WTC11 (cell line): ENCODE data around the gene NPTN. TPM values are rescaled to one million over a fixed set of nuclear protein-coding genes. Genes with fewer than 3 reads are reported as not detected.

Source experiments
- ATAC-seq: fragments of 200-7000 bp; cut with Tn5 transposase; 2 replicates; pipeline ENCODE4 v1.10.0; 2021; ENCODE audit warnings: mild to moderate bottlenecking, moderate library complexity
- CTCF ChIA-PET: fragments of 300-600 bp; sonication (Branson Sonifier 250); formaldehyde crosslinking; loops from one replicate; lab custom pipeline; 2021; ENCODE audit warnings: antibody characterized with exemption; lab: Charles Lee
- POLR2A ChIA-PET: fragments of 350-600 bp; sonication (Branson Sonifier 250); formaldehyde crosslinking; loops from one replicate; lab custom pipeline; 2021; ENCODE audit warnings: antibody characterized with exemption; lab: Charles Lee
- DNase-seq: peaks from one replicate; pipeline ENCODE4 v3.0.0; 2021; ENCODE audit warnings: low spot score
- H3K27ac Mint-ChIP-seq: 2 replicates; pipeline ENCODE4 v1.8.0; 2021; ENCODE audit warnings: mixed read lengths
- H3K27me3 Mint-ChIP-seq: 2 replicates; pipeline ENCODE4 v1.8.0; 2021; ENCODE audit warnings: low read depth, mild to moderate bottlenecking, moderate library complexity, mixed read lengths
- H3K36me3 Mint-ChIP-seq: 2 replicates; pipeline ENCODE4 v1.8.0; 2021; ENCODE audit warnings: mixed read lengths
- H3K4me1 Mint-ChIP-seq: 2 replicates; pipeline ENCODE4 v1.8.0; 2022; ENCODE audit warnings: mixed read lengths
- H3K4me3 Mint-ChIP-seq: 2 replicates; pipeline ENCODE4 v1.8.0; 2021; ENCODE audit warnings: mild to moderate bottlenecking, moderate library complexity, mixed read lengths
- H3K9me3 Mint-ChIP-seq: 2 replicates; pipeline ENCODE4 v1.8.0; 2021; ENCODE audit warnings: mixed read lengths
- ARID4B ChIP-seq: sonication (generic); formaldehyde crosslinking; IDR thresholded peaks from 2 replicates; pipeline ENCODE4 v1.8.0; 2023; ENCODE audit warnings: missing genetic modification reagents, mild to moderate bottlenecking, borderline replicate concordance
- CBFB ChIP-seq: sonication (generic); formaldehyde crosslinking; IDR thresholded peaks from 2 replicates; pipeline ENCODE4 v1.8.1; 2022; ENCODE audit warnings: mild to moderate bottlenecking, low read depth, missing genetic modification reagents
- FOXK1 ChIP-seq: sonication (generic); formaldehyde crosslinking; IDR thresholded peaks from 2 replicates; pipeline ENCODE4 v1.8.0; 2022; ENCODE audit warnings: mild to moderate bottlenecking, moderate library complexity, missing genetic modification reagents
- JUN ChIP-seq: sonication (generic); formaldehyde crosslinking; IDR thresholded peaks from 2 replicates; pipeline ENCODE4 v1.8.0; 2023; ENCODE audit warnings: mild to moderate bottlenecking, missing genetic modification reagents
- KAT7 ChIP-seq: sonication (generic); formaldehyde crosslinking; IDR thresholded peaks from 2 replicates; pipeline ENCODE4 v1.8.1; 2023; ENCODE audit warnings: missing genetic modification reagents, mild to moderate bottlenecking, borderline replicate concordance
- MYBL2 ChIP-seq: sonication (generic); formaldehyde crosslinking; IDR thresholded peaks from 2 replicates; pipeline ENCODE4 v1.8.1; 2023; ENCODE audit warnings: mild to moderate bottlenecking, moderate library complexity, missing genetic modification reagents
- NFE2L1 ChIP-seq: sonication (generic); formaldehyde crosslinking; IDR thresholded peaks from 2 replicates; pipeline ENCODE4 v1.8.1; 2023; ENCODE audit warnings: missing genetic modification reagents
- NR1H2 ChIP-seq: sonication (generic); formaldehyde crosslinking; IDR thresholded peaks from 2 replicates; pipeline ENCODE4 v1.9.0; 2021; ENCODE audit warnings: mild to moderate bottlenecking, moderate library complexity, missing genetic modification reagents
- SMAD3 ChIP-seq: sonication (generic); formaldehyde crosslinking; IDR thresholded peaks from 2 replicates; pipeline ENCODE4 v1.8.0; 2022; ENCODE audit warnings: missing genetic modification reagents, mild to moderate bottlenecking, borderline replicate concordance
- SMAD4 ChIP-seq: sonication (generic); formaldehyde crosslinking; IDR thresholded peaks from 2 replicates; pipeline ENCODE4 v1.8.0; 2022; ENCODE audit warnings: mild to moderate bottlenecking, missing genetic modification reagents
- SOX15 ChIP-seq: fragments of 250-450 bp; sonication (Bioruptor Pico); IDR thresholded peaks from 2 replicates; pipeline ENCODE4 v1.9.0; 2021; ENCODE audit warnings: mild to moderate bottlenecking
- SP1 ChIP-seq: sonication (generic); formaldehyde crosslinking; conservative IDR thresholded peaks from 2 replicates; pipeline ENCODE4 v1.8.1; 2022; ENCODE audit warnings: missing genetic modification reagents
- ZNF121 ChIP-seq: sonication (generic); formaldehyde crosslinking; IDR thresholded peaks from 2 replicates; pipeline ENCODE4 v1.8.0; 2023; ENCODE audit warnings: missing genetic modification reagents
- ZNF317 ChIP-seq: sonication (generic); formaldehyde crosslinking; IDR thresholded peaks from 2 replicates; pipeline ENCODE4 v1.8.1; 2023; ENCODE audit warnings: low read depth, mild to moderate bottlenecking, moderate library complexity, missing genetic modification reagents, borderline replicate concordance
- ZNF396 ChIP-seq: fragments of 250-450 bp; sonication (Bioruptor Pico); IDR thresholded peaks from 2 replicates; pipeline ENCODE4 v1.8.0; 2021; ENCODE audit warnings: mild to moderate bottlenecking, moderate library complexity, borderline replicate concordance
- total RNA-seq: library from RNA; stranded (reverse); gene quantifications from 3 replicates; pipeline ENCODE4 v1.2.3, GENCODE V29; 2021
- TF ChIP-seq, protein P1 (sequence below): fragments of 250-450 bp; sonication (Bioruptor Pico); conservative IDR thresholded peaks from 2 replicates; pipeline ENCODE4 v1.9.0; 2021; ENCODE audit warnings: mild to moderate bottlenecking
- TF ChIP-seq, protein P2 (sequence below): sonication (generic); formaldehyde crosslinking; IDR thresholded peaks from 2 replicates; pipeline ENCODE4 v1.8.0; 2022; ENCODE audit warnings: mild to moderate bottlenecking, missing genetic modification reagents
- TF ChIP-seq, protein P3 (sequence below): sonication (generic); formaldehyde crosslinking; IDR thresholded peaks from 2 replicates; pipeline ENCODE4 v1.8.1; 2022; ENCODE audit warnings: low read depth, mild to moderate bottlenecking, moderate library complexity, missing genetic modification reagents, borderline replicate concordance

Gene NPTN
- total RNA-seq, 1 experiment from 2014 or later, result 116 TPM

DNA sequence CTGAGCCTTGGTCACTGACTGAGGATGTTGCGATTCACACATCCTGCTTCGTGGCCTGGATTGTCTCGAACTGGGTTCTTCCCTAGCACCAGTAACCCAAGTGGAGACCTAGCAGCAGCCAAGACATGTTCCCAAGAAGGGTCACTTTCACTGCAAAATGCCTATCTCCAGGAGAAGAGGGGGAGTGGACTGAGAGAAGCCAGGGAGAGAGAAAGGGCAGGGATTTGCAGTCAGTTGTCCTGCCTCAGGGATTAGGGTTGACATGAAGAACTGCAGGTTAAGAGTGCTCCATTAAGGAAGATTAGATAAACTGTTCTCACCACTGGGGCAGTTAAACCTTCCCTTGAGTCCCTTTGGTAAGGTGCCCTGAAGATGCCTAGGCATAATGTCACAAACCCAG lies 45.3 kb upstream of the NPTN start (continued):
- TF ChIP-seq SOX15 (CRISPR knock-in tag) (no peak), MYBL2 (CRISPR knock-in tag) (no peak), ZNF396 (CRISPR knock-in tag) (no peak)

DNA sequence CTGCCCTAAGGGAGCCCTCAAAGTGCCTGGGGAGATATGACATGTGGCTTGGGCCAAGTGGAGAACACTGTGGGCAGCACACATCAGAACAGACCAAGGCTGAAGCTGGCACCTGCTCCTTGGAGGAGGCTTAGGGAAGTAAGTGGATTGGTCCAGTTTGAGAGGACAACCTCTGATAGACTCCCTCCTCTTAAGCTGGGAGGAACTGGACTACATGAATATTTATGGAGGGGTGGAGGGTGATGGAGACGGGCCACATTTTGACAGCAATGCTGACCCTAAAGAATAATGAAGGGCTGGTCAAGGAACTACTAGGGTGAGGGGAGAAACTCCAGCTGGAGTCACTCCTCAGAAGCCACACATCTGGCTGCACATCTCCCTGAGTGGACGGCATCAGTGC lies 44.5 kb upstream of the NPTN start:
- ChIA-PET CTCF (interaction anchor here (0.6 to 5.3 kb wide), 30 partner anchors 8 to 372 kb away, joined by 3 to 98 read pairs (median 5); partner anchors contain the start of genes INSYN1 and NPTN), POLR2A (no interaction called here)
- no peaks in the 10 kb centered on the region for H3K36me3 Mint-ChIP-seq
- H3K4me3 Mint-ChIP-seq, result no peak overlapping the region
- DNase-seq (no peak), ATAC-seq (no peak)
- no peak for TF ChIP-seq SP1 (CRISPR knock-in tag)
- TF ChIP-seq JUN, result no peak
- TF ChIP-seq, protein P1, sequence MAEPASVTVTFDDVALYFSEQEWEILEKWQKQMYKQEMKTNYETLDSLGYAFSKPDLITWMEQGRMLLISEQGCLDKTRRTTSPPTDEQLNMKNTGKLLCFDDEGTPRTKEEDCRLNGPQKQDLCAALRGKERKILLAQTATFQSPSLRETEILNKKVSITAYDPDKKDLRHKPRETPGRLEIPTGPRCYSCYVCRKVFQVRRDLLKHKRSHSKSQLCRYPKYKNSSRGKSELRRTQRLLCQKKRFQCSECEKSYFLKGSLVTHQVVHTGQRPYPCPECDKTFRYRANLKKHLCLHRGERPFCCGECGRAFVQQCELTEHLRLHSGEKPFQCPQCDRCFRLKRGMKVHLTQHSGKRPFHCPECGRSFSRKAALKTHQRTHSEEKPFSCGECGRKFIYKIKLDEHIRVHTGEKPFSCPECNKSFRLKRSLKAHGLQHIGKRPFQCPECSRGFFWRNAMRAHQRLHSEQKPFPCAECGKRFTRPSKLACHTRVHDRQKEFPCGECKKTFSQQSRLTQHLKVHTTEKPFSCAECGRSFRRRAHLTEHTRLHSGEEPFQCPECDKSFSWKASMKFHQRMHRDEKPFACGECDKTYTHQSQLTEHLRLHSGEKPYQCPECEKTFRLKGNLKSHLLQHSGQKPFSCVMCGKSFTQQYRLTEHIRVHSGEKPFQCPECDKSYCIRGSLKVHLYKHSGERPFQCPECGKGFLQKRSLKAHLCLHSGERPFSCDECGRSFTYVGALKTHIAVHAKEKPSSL (CRISPR knock-in tag), result no peak
- TF ChIP-seq, protein P2, sequence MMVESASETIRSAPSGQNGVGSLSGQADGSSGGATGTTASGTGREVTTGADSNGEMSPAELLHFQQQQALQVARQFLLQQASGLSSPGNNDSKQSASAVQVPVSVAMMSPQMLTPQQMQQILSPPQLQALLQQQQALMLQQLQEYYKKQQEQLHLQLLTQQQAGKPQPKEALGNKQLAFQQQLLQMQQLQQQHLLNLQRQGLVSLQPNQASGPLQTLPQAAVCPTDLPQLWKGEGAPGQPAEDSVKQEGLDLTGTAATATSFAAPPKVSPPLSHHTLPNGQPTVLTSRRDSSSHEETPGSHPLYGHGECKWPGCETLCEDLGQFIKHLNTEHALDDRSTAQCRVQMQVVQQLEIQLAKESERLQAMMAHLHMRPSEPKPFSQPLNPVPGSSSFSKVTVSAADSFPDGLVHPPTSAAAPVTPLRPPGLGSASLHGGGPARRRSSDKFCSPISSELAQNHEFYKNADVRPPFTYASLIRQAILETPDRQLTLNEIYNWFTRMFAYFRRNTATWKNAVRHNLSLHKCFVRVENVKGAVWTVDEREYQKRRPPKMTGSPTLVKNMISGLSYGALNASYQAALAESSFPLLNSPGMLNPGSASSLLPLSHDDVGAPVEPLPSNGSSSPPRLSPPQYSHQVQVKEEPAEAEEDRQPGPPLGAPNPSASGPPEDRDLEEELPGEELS (CRISPR knock-in tag), result no peak
- TF ChIP-seq KAT7 (CRISPR knock-in tag), result no peak
- no peak for TF ChIP-seq CBFB (CRISPR knock-in tag)
- TF ChIP-seq NFE2L1 (CRISPR knock-in tag), result no peak
- TF ChIP-seq ZNF121, result no peak
- no peak for TF ChIP-seq SMAD3 (CRISPR knock-in tag)
- no peak for TF ChIP-seq FOXK1 (CRISPR knock-in tag)
- TF ChIP-seq, protein P3, sequence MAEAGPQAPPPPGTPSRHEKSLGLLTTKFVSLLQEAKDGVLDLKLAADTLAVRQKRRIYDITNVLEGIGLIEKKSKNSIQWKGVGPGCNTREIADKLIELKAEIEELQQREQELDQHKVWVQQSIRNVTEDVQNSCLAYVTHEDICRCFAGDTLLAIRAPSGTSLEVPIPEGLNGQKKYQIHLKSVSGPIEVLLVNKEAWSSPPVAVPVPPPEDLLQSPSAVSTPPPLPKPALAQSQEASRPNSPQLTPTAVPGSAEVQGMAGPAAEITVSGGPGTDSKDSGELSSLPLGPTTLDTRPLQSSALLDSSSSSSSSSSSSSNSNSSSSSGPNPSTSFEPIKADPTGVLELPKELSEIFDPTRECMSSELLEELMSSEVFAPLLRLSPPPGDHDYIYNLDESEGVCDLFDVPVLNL, result no peak
- H3K4me1 Mint-ChIP-seq, result peaks cover 12% of the 10 kb centered on the region
- H3K27me3 Mint-ChIP-seq, result no peaks in the 10 kb centered on the region; the same call in 1 of the 2 replicates
- no peak overlapping the region for H3K27ac Mint-ChIP-seq
- no peaks in the 10 kb centered on the region for H3K9me3 Mint-ChIP-seq

- Mint-ChIP-seq H3K27me3 (no peaks in the 10 kb centered on the region; the same call in 1 of the 2 replicates), H3K27ac (no peak overlapping the region), H3K4me3 (no peak overlapping the region), H3K9me3 (no peaks in the 10 kb centered on the region), H3K4me1 (peaks cover 12% of the 10 kb centered on the region), H3K36me3 (no peaks in the 10 kb centered on the region)
- ChIA-PET POLR2A (no interaction called here), CTCF (interaction anchor here (0.6 to 5.3 kb wide), 38 partner anchors 9 to 412 kb away, joined by 3 to 98 read pairs (median 4); partner anchors contain the start of genes INSYN1 and NPTN)
- DNase-seq (peak; percentile 78), ATAC-seq (peak; percentile 92)
- TF ChIP-seq NR1H2 (CRISPR knock-in tag) (no peak), FOXK1 (CRISPR knock-in tag) (no peak), MYBL2 (CRISPR knock-in tag) (no peak), ARID4B (0 out of 2 replicates have a peak, but pooled peaks have one; percentile 18), SP1 (CRISPR knock-in tag) (no peak), ZNF317 (CRISPR knock-in tag) (no peak), SMAD4 (no peak)
- TF ChIP-seq, protein P1 (CRISPR knock-in tag), result no peak
- TF ChIP-seq, protein P3, result no peak
Observed at GRCh38 chr15:73677146-73677607, 44.0 kb upstream of the NPTN start.
